ENCODE data around the gene LMTK3.
"Not testable (repeated sequence)": the region's sequence is repeated elsewhere in the genome, so short reads cannot be mapped to it uniquely, and the experiment has no call there.

DNA sequence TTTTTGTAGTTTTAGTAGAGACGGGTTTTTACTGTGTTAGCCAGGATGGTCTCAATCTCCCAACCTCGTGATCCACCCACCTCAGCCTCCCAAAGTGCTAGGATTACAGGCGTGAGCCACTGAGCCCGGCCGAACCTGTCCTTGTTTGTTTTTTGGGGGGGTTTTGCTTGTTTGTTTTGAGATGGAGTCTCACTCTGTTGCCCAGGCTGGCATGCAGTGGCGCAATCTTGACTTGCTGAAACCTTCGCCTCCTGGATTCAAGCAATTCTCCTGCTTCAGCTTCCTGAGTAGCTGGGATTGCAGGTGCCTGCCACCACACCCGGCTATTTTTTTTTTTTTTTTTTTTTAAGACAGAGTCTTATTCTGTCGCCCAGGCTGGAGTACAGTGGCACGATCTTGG is 24.9 kb downstream of the LMTK3 start:
- not testable (repeated sequence) for TF ChIP-seq EZH2 (IDR thresholded peaks at IDR 0.05; ENCODE audit: insufficient read depth, poor library complexity, severe bottlenecking); EZH2phosphoT487 (IDR thresholded peaks at IDR 0.05; ENCODE audit: insufficient read depth, low read depth)

Data from GM23248 (cell line).